Naive thymus-derived CD8-positive, alpha-beta T cell (primary cell): ENCODE results near the gene NR0B2. TPM values are rescaled to one million over a fixed set of nuclear protein-coding genes. Genes with fewer than 3 reads are reported as not detected.
"Not testable (repeated sequence)": the region's sequence is repeated elsewhere in the genome, so short reads cannot be mapped to it uniquely, and the experiment has no call there.

ENCODE experiments used
- ATAC-seq, 2 donors: fragments of 150-1000 bp; cut with Tn5 transposase in 1 of 2; sonication (Bioruptor Pico), chemical (Tn5 transposase) in 1 of 2; 1 replicate in 1 of 2; 2 replicates in 1 of 2; pipeline ENCODE4 v1.10.0; 2021; ENCODE audit warnings: mild to moderate bottlenecking in 2 of 2, moderate library complexity in 2 of 2
- POLR2A ChIA-PET: fragments of 350-600 bp; sonication (Branson Sonifier 250); formaldehyde crosslinking; loops from one replicate; lab custom pipeline; 2021; ENCODE audit warnings: antibody characterized with exemption; lab: Charles Lee
- DNase-seq, 10 donors: peaks; one replicate each; pipeline versions ENCODE4 v3.0.0 to v3.0.0-alpha.2; 2020 to 2022
- H3K27ac Mint-ChIP-seq, 10 donors: one replicate each; pipeline ENCODE4 v1.8.0; 2020 to 2022; ENCODE audit warnings: mild to moderate bottlenecking in 10 of 10, mixed read lengths in 10 of 10, moderate library complexity in 4 of 10, inconsistent platforms in 1 of 10
- H3K27me3 Mint-ChIP-seq, 5 donors: one replicate each; pipeline ENCODE4 v1.8.0; 2021 to 2022; ENCODE audit warnings: mixed read lengths in 5 of 5
- H3K36me3 Mint-ChIP-seq, 3 donors: one replicate each; pipeline ENCODE4 v1.8.0; 2020 to 2022; ENCODE audit warnings: mixed read lengths in 3 of 3, mild to moderate bottlenecking in 2 of 3, inconsistent platforms in 1 of 3
- H3K4me1 Mint-ChIP-seq, 4 donors: one replicate each; pipeline ENCODE4 v1.8.0; 2021 to 2022; ENCODE audit warnings: mixed read lengths in 4 of 4
- H3K4me3 Mint-ChIP-seq, 10 donors: one replicate each; pipeline ENCODE4 v1.8.0; 2020 to 2022; ENCODE audit warnings: mild to moderate bottlenecking in 10 of 10, mixed read lengths in 10 of 10, moderate library complexity in 6 of 10, inconsistent platforms in 1 of 10
- H3K9me3 Mint-ChIP-seq, 9 donors: one replicate each; pipeline ENCODE4 v1.8.0; 2020 to 2022; ENCODE audit warnings: mixed read lengths in 9 of 9, mild to moderate bottlenecking in 3 of 9, inconsistent platforms in 1 of 9, moderate library complexity in 1 of 9
- polyA plus RNA-seq, 3 donors: library from polyadenylated mRNA; unstranded; fragments of 300-500 nt; fragmentation: Illumina TruSeq; gene quantifications; one replicate each; pipeline ENCODE4 v1.2.3, GENCODE V29; 2021
- total RNA-seq, 8 experiments: library from RNA in 2 of 8; stranded (reverse) in 2 of 8; gene quantifications; one replicate each; pipeline ENCODE4 v1.2.3 and lab custom pipeline; 2021 to 2026

Gene NR0B2
- total and polyA plus RNA-seq, 5 experiments from 2014 or later: 0.18 TPM; not detected in 4

DNA sequence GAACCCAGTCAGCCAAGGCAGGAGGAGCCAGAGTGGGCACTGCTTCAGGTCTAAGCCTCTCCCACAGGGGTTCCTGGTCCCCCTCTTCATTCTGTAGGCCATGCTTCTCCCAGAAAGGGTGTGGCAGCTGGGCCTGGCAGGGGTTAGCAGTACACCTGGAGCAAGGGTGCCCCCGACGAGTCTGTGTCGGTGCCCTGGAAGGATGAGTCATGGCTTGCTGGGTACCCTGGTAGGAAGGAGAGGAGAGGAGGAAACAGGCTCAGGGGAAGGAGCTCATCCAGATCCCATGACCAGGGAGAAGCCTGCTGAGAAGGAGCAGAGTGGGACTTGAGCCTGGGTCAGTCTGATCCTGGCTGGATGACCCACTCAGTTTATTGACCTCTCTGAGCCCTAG, 36.1 kb upstream of the NR0B2 start:
- DNase-seq: no peak
- no peak for ATAC-seq
- H3K4me3 Mint-ChIP-seq: no peak overlapping the region
- H3K27me3 Mint-ChIP-seq: peaks cover 0 to 2% (median 0%) of the 10 kb centered on the region in 5 donors
- H3K27ac Mint-ChIP-seq: no peak overlapping the region
- peaks cover 0 to 7% (median 0%) of the 10 kb centered on the region in 4 donors for H3K4me1 Mint-ChIP-seq
- POLR2A ChIA-PET: no interaction called here
- H3K9me3 Mint-ChIP-seq: no peaks in the 10 kb centered on the region
- H3K36me3 Mint-ChIP-seq: peaks cover 0 to 53% (median 19%) of the 10 kb centered on the region in 3 donors

GRCh38 chr1:26949266-26949925, 35.6 kb upstream of the NR0B2 start:
- POLR2A ChIA-PET: no interaction called here
- ATAC-seq: no peak
- H3K9me3 Mint-ChIP-seq: no peaks in the 10 kb centered on the region
- peaks cover 0 to 7% (median 0%) of the 10 kb centered on the region in 4 donors for H3K4me1 Mint-ChIP-seq
- peaks cover 0 to 56% (median 19%) of the 10 kb centered on the region in 3 donors for H3K36me3 Mint-ChIP-seq
- no peak for DNase-seq
- peak overlapping the region in 2 of 10 donors; percentile 34 to 44 for H3K27ac Mint-ChIP-seq
- H3K4me3 Mint-ChIP-seq: no peak overlapping the region
- H3K27me3 Mint-ChIP-seq: peaks cover 0 to 2% (median 0%) of the 10 kb centered on the region in 5 donors

GRCh38 chr1:26948725-26949057, 34.9 kb upstream of the NR0B2 start:
- ATAC-seq, H3K4me3 Mint-ChIP-seq, H3K9me3 Mint-ChIP-seq, H3K27ac Mint-ChIP-seq, DNase-seq, POLR2A ChIA-PET, H3K27me3 Mint-ChIP-seq, H3K4me1 Mint-ChIP-seq: not testable (repeated sequence)
- peaks cover 0 to 60% (median 19%) of the 10 kb centered on the region in 3 donors for H3K36me3 Mint-ChIP-seq

DNA sequence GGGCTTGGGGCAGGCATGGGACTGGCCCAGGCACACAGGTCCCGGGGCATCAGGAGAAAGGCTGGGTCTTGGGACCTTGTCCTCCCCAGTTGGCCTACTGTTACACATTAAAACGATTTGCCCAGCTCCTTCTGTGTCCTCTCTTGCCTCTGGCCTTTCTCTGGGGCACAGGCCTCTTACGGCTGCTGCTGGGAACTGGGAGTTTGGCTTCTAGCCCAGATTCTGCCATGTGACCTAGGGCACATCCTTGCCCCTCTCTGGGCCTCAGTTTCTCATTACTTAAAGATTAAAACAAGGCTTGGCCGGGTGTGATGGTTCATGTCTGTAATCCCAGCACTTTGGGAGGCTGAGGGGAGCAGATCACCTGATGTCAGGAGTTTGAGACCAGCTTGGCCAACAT, 32.5 kb upstream of the NR0B2 start:
- no peak overlapping the region for H3K4me3 Mint-ChIP-seq
- peaks cover 0 to 7% (median 0%) of the 10 kb centered on the region in 4 donors for H3K4me1 Mint-ChIP-seq
- DNase-seq (no peak), ATAC-seq (no peak)
- no peak overlapping the region for H3K27ac Mint-ChIP-seq
- no peaks in the 10 kb centered on the region for H3K9me3 Mint-ChIP-seq
- POLR2A ChIA-PET: no interaction called here
- peaks cover 0 to 65% (median 11%) of the 10 kb centered on the region in 3 donors for H3K36me3 Mint-ChIP-seq
- H3K27me3 Mint-ChIP-seq: no peaks in the 10 kb centered on the region

DNA sequence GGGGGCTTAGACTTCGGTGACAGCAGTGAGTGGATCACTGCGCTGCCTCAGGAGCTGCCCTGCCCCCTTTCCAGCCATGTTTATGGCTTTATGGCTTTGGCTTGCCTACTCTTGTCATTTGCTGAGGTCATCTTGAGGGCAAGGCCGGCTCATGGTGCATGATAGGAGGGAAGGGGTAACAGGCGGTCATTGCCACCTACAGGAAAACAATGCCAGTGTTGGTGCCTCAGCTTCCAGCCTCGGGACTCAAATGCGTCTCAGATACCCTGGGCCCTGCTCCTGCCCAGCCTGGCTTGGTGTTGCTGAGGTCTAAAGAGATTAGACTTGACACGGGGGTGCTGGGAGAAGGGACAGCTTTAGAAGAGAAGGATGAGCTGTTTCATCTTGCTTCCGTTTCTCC, 32.0 kb upstream of the NR0B2 start:
- no peaks in the 10 kb centered on the region for H3K27me3 Mint-ChIP-seq
- H3K36me3 Mint-ChIP-seq: peaks cover 0 to 66% (median 11%) of the 10 kb centered on the region in 3 donors
- POLR2A ChIA-PET: no interaction called here
- H3K27ac Mint-ChIP-seq: peak overlapping the region in 2 of 10 donors; percentile 9 to 68
- H3K9me3 Mint-ChIP-seq: no peaks in the 10 kb centered on the region
- H3K4me3 Mint-ChIP-seq: no peak overlapping the region
- peaks cover 0 to 7% (median 0%) of the 10 kb centered on the region in 4 donors for H3K4me1 Mint-ChIP-seq
- DNase-seq (no peak), ATAC-seq (no peak)

- ATAC-seq (no peak), DNase-seq (no peak)
- Mint-ChIP-seq H3K27ac (peak overlapping the region in 2 of 10 donors; percentile 47 to 68), H3K4me1 (peaks cover 0 to 7% (median 0%) of the 10 kb centered on the region in 4 donors), H3K27me3 (no peaks in the 10 kb centered on the region), H3K4me3 (no peak overlapping the region), H3K9me3 (no peaks in the 10 kb centered on the region), H3K36me3 (peaks cover 0 to 65% (median 11%) of the 10 kb centered on the region in 3 donors)
- POLR2A ChIA-PET: no interaction called here
These were observed 31.4 kb upstream of the NR0B2 start for GRCh38 chr1:26945138-26945537.

- no peaks in the 10 kb centered on the region for H3K9me3 Mint-ChIP-seq
- POLR2A ChIA-PET: no interaction called here
- H3K4me1 Mint-ChIP-seq: peaks cover 0 to 6% (median 3%) of the 10 kb centered on the region in 4 donors
- no peak for DNase-seq
- peak overlapping the region in 3 of 10 donors; percentile 43 to 78 (median 46) for H3K27ac Mint-ChIP-seq
- no peak overlapping the region for H3K4me3 Mint-ChIP-seq
- no peak for ATAC-seq
- H3K27me3 Mint-ChIP-seq: no peaks in the 10 kb centered on the region
- peaks cover 0 to 69% (median 11%) of the 10 kb centered on the region in 3 donors for H3K36me3 Mint-ChIP-seq
These were observed 28.9 kb upstream of the NR0B2 start for GRCh38 chr1:26942656-26943055.

DNA sequence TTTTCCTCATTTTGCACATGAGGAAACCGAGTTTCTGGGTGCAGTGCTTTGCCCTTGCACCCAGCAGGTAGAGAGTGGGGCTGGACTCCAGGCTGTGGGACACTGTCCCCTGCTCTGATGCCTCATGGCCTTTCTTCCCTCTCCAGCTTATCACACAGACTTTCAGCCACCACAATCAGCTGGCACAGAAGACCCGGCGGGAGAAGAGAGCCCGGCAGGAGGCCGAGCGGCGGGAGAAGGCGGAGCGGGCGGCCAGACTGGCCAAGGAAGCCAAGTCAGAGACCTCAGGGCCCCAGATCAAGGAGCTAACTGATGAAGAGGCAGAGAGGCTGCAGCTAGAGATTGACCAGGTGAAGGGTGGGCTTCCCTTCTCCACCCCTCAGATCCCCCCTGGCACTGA, 27.5 kb upstream of the NR0B2 start:
- ATAC-seq (no peak), DNase-seq (no peak)
- H3K9me3 Mint-ChIP-seq: no peaks in the 10 kb centered on the region
- no peaks in the 10 kb centered on the region for H3K27me3 Mint-ChIP-seq
- H3K36me3 Mint-ChIP-seq: peaks cover 0 to 70% (median 8%) of the 10 kb centered on the region in 3 donors
- POLR2A ChIA-PET: no interaction called here
- H3K27ac Mint-ChIP-seq: no peak overlapping the region
- H3K4me1 Mint-ChIP-seq: peaks cover 0 to 6% (median 3%) of the 10 kb centered on the region in 4 donors
- H3K4me3 Mint-ChIP-seq: no peak overlapping the region

DNA sequence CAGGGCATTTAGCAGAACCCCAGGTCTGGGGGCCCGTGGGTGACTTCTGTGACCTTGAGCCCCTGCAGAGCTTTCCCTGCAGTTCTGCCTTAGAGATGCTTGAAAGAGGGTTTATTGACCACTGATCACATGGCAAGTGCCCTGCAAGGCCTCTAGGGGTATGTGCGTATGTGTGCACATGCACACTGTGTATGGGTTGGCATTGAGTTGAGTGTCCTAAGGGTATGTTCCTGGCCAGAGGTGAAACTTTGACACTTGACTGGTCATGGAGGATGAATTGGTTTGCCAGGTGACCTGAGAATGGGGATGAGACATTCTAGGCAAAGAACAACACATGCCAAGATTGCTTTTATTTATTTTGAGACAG, 24.9 kb upstream of the NR0B2 start:
- Mint-ChIP-seq H3K36me3 (peaks cover 0 to 65% (median 4%) of the 10 kb centered on the region in 3 donors), H3K4me3 (no peak overlapping the region)
- ATAC-seq: no peak

GRCh38 chr1:26938004-26938658, 24.4 kb upstream of the NR0B2 start:
- H3K4me1 Mint-ChIP-seq: peaks cover 0 to 6% (median 4%) of the 10 kb centered on the region in 4 donors
- ATAC-seq (no peak), DNase-seq (no peak)
- H3K27ac Mint-ChIP-seq: peak overlapping the region in 1 of 10 donors; percentile 57
- peaks cover 0 to 65% (median 5%) of the 10 kb centered on the region in 3 donors for H3K36me3 Mint-ChIP-seq
- no peaks in the 10 kb centered on the region for H3K27me3 Mint-ChIP-seq
- POLR2A ChIA-PET: no interaction called here
- H3K4me3 Mint-ChIP-seq: no peak overlapping the region
- no peaks in the 10 kb centered on the region for H3K9me3 Mint-ChIP-seq

More for the DNA sequence above, 24.9 kb upstream of the NR0B2 start:
- Mint-ChIP-seq H3K9me3 (no peaks in the 10 kb centered on the region), H3K4me1 (peaks cover 0 to 6% (median 3%) of the 10 kb centered on the region in 4 donors), H3K27me3 (no peaks in the 10 kb centered on the region), H3K27ac (peak overlapping the region in 3 of 10 donors; percentile 48 to 57 (median 56))
- POLR2A ChIA-PET: no interaction called here
- no peak for DNase-seq

GRCh38 chr1:26936823-26937222, 23.0 kb upstream of the NR0B2 start:
- H3K27me3 Mint-ChIP-seq: no peaks in the 10 kb centered on the region
- peaks cover 6 to 10% (median 7%) of the 10 kb centered on the region in 4 donors for H3K4me1 Mint-ChIP-seq
- no peaks in the 10 kb centered on the region for H3K9me3 Mint-ChIP-seq
- ATAC-seq (no peak), DNase-seq (no peak)
- H3K36me3 Mint-ChIP-seq: peaks cover 0 to 63% (median 6%) of the 10 kb centered on the region in 3 donors
- no peak overlapping the region for H3K4me3 Mint-ChIP-seq
- no peak overlapping the region for H3K27ac Mint-ChIP-seq
- POLR2A ChIA-PET: no interaction called here

DNA sequence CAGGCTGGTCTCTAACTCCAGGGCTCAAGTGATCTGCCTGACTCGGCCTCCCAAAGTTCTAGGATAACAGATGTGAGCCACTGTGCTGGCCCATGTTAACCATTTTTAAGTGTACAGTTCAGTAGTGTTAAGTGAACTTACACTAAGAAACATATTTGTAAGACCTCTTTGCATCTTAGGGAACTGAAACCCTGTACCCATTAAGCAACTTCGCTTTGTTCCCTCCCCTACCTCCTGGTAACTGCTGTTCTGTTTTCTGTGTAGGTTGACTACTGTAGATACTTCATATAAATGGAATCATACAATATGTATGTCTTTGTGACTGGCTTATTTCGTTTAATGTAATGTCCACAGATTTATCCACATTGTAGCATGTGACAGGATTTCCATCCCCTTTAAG, 18.8 kb upstream of the NR0B2 start:
- Mint-ChIP-seq H3K4me3 (no peak overlapping the region), H3K27ac (peak overlapping the region in 5 of 10 donors; percentile 9 to 67 (median 43)), H3K4me1 (peaks cover 4 to 8% (median 7%) of the 10 kb centered on the region in 4 donors), H3K9me3 (no peaks in the 10 kb centered on the region), H3K36me3 (peaks cover 0 to 73% (median 11%) of the 10 kb centered on the region in 3 donors), H3K27me3 (no peaks in the 10 kb centered on the region)
- ATAC-seq: no peak
- no peak for DNase-seq
- POLR2A ChIA-PET: no interaction called here

DNA sequence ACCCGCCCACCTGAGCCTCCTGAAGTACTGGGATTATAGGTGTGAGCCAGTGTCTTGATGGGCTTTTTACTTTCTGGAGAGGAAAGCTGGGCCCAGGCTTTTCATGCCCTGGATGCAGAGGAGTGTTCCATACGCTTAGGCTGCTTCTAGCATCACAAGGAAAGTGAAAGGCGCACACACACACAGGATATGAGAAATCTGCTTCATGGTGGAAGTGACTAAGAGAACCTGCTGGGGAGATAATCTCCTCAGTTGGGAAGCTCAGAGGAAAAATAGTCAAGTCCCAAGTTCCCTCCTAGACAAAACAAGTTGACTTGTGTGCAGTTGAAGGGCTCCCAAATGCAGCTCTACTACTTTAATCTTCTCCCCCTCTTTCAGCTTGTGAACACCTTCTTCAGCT, 9.9 kb upstream of the NR0B2 start:
- Mint-ChIP-seq H3K4me3 (peak overlapping the region in 8 of 10 donors; percentile 18 to 98 (median 96)), H3K4me1 (peaks cover 16 to 44% (median 43%) of the 10 kb centered on the region in 4 donors), H3K36me3 (peaks cover 0 to 48% (median 7%) of the 10 kb centered on the region in 3 donors), H3K27ac (peak overlapping the region in 4 of 10 donors; percentile 29 to 98 (median 75)), H3K27me3 (no peaks in the 10 kb centered on the region), H3K9me3 (no peaks in the 10 kb centered on the region)
- ATAC-seq (no peak), DNase-seq (no peak)
- POLR2A ChIA-PET: interaction anchor here (0.6 kb wide), 1 partner anchor 108 kb away, joined by 4 read pairs; no protein-coding TSS in a partner anchor
